Measurements from ENCODE around the gene LAIR1.

- no peak for TF ChIP-seq CTCF (IDR thresholded peaks at IDR 0.05)
- TF ChIP-seq POLR2A (IDR thresholded peaks at IDR 0.05) = no peak
- TF ChIP-seq EP300 (IDR thresholded peaks at IDR 0.05) = no peak
- no peak for TF ChIP-seq POLR2AphosphoS5 (IDR thresholded peaks at IDR 0.05)
Measured at GRCh38 chr19:54391589-54392061, 26.9 kb upstream of the LAIR1 start.

All from suprapubic skin (tissue), 4 donors.